Fibroblast of skin of right biceps (primary cell): Measurements from ENCODE around the gene RAB36.

Experiments
- DNase-seq: peaks from one replicate; pipeline ENCODE4 v3.0.0-alpha.2; 2013

RAB36 gene

DNA sequence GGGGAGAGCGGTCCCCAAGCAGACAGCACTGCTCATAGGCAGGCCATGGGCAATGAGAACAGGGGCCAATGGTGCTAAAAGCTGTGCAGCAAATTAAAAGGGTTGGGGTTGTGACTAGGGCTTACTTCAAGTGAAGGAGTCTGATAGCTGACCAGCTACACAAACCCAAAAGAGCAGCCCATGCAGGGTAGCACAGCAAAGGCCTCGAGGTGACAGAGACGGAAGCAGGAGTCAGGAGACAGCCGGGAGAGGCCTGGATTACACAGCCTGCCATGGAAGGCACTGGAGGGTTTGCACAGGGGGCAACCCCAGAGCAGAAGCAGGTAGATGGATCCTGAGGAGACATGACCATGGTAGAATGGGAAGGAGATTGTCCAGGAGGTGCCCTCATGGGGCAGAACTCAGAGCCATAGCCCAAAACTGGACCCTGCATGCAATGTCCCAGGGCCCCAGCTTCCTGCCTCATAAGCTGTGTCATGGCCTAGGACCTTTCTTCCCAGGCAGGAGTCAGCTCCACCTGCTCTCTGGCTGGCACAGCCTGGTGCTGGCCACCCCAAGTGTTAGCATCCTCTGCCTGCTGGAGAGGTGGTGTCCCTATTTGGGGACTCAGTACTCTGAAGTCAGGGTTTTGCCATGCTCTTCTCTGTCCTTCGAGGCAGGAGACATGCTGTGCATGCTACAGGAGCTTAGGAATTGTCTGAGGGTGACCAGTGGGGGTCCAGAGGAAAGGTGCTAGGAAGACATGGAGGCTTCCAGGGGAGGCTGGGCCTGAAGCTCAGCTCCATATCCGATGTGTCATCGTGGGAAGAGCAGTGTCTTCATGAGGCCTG lies 36.8 kb upstream of the RAB36 start:
- DNase-seq, result no peak

DNA sequence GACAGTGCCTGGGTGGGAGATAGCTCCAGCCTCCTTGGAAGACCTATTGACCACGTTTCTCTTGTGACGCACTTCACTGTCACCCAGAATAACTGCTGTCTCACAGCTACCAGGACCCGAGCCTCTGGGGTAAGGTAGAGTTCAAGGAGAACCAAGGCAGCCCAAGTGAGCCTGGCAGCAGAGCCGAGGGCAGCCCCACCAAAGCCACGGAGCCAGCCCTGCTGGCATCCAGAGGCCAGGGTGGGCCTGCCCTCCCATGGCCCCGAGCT lies 36.3 kb upstream of the RAB36 start:
- DNase-seq, result no peak

DNA sequence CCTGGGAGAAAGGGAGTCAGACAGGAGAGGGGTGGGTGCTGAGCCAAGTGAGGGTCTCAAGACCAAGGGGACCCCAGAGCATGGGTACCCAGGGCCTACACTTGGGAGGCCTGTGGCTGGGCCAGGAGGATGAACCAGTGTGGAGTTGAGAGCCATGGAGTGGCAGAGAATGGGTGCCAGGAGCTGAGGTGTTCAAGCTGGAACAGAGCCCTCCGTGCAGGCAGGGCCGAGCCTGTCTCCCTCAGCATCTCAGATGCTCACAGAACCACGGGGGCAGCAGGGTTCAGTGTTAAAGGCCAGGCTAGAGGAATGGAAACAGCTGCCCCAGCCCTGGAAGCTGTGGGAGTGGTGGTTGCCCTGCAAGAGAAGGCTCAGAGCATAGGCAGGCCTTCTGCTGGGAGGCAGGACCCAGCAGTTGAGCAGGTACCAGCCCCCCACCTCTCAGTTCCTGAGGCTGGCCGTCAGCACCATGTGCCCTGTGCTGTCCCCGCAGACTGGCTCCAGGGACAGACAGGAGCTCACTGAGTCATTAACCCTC lies 35.8 kb upstream of the RAB36 start:
- no peak for DNase-seq

DNA sequence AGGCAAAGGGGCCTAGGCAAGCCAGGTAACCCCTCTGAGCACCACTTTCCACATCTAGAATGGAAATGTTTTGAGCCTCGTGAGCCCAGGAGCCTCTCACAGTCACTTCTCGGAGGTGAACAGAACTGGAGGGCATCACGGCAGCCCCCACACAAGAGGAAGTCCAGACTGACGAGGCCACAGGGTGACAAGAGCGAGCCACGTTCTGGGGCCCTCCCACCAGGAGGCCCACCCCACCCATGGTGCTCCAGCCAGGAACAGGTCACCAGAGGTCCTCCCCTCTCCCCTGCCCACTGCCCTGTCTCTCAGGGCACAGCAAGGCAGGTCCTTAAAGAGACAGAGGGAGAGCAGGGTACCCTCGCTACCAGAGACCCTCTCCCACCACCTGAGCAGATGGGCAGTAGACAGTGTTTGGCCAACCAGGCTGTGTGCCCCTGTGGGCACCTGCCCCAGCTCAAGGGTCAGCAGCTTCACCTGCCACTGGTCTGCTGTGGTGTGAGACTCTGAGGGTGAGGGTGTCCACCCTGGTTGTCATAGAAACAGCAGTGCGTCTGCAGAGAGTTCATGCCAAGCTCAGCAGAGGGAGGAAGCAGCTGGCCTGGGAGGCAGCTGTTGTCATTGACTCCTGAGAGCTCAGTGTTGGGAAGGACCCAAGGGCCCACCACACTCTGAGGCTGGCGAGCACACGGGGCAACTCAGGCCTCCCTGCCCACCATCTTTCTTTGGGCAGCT lies 34.9 kb upstream of the RAB36 start:
- DNase-seq, result no peak

DNA sequence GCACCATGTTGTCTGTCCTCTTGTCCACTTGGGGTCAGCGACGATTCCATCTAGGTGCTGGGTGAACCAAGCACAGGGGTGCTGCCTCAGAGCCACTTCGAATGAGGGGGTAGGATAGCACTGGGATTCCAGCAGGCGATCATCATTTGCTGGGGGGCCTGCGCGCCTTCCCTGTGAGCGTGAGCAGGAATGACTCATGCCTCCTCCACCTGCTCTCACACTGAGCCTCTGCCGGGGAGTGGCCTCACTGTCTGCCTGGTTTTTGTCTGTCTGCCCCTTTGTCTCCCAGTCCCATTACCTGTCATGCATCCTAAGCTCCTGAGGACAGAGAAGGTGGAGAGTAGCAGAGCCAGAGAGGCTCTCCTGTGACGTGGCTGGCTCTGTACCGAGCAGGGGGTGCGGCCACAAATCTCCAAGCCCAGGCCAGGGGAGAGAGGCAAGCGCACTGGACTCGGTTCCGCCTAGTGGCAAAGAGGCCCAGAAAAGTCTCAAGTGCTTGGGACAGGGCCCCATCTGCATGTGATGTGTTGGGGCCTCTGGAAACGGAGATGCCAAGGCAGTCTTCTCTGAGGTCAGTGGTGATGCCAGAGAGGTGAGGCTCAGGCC lies 34.3 kb upstream of the RAB36 start:
- peak; percentile 4 for DNase-seq

DNA sequence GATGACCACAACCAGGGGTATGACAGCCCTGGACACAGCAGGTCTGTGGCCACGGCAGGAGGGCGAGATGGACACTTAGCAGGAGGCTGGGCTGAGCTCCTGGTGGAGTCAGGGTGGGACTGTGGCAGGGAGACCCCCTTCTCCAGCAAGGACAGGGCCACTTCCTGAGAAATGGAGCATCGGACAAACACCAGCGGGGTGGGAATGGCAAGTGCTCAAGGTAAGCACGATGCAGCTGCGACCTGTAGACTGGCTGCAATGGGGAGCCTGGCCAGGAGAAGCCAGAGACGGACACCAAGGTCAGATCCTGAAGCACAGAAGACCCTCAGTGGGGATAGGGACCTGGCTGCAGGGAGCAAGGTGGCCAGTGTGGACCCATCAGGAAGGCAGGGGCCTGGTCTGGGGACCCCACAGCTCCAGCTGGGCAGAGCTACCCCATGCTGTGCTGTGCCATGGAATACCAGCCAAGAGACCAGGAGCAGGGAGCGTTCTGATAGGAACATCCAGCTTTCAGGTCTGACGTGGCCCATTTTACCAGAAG lies 32.7 kb upstream of the RAB36 start:
- no peak for DNase-seq

DNA sequence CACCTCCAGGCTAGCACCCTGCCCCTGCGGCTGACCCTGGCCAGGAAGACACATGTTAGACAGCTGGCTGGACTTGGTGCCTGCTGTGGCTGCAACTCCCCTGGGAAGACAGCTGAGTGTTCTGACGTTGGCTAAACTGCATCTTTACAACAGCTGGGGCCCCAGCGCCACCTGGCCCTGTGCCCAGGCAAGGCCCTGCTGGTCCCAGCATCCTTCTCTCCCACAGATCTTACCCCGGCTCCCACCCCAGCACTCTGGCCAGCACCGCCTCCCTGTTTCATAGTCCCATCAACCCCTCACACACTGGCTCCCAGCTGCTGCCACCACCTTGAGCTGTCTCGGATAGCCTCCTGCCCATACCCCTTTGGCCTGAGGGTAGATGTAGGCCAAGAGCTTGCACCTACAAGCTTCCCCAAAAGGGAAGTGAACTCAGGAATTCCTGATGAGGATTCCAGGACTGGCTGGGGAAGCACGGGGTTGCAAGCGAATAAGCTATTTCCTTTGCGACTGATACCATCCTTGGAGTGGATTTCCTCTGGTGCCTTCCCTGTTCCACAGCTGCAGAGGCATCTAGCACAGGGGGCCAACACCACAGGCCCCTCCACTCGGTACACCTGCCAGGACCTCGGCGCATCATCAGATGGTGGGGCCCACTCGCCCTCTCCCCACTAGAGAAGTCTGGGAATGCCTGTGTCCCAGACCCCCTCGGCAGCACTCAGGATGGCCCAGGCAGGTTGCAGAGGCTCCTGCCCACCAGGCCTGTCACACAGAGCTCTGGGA lies 32.0 kb upstream of the RAB36 start:
- DNase-seq, result peak; percentile 27

DNA sequence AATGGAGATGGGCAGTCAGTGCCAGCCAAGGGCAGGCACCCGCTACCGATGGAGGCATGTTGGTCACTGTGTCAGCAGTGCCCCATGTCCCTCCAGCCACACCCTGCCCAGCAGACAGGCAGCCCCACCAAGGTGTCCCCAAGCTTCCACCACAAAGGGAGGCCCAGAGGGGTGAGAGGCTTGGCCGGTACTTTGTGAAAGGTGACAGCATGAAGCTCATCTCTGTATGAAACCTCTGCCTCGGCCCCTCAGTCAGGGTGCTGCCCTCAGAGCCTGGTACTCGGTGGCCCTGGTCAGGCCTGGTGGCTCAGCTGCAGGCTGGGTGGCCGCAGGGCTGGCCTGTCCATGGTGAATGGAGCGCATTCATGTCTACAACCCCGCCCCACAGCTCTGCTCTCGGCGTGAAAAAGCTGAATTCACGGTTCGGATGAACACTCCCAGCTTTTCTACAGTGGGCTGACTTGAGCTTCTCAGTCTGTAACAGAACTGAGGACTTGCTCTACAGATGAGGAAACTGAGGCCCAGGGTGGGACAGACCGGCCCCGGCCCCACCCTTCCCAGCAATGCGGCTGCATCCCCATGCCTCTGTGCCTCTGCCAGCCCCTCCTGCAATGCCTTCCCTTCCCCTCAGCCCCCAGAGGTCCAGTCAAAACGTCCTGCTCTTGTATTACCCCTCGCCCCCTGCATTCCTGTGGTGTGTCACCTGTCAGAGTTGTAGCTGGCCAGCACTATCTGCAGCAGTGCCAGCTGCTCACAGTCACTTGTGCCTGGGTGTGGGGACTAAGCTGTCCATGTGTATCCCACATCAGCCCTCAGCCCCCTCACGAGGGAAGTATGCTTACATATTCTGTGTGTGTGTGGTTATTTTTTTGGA lies 31.2 kb upstream of the RAB36 start:
- no peak for DNase-seq

DNA sequence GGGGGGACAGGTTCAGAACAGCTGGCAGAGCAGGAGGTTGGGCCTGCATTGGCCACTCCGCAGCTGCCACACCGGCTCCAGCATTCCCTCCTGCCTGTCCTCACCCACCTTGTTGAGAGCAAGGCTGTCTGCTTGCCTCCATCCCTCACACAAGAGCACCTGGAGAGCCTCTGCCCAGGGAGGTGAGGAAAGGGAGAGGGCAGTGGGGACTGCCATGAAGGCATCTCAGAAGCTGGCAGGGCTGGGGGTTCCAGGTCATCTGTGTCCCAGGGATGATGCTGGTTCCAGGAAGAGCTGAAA lies 30.6 kb upstream of the RAB36 start:
- no peak for DNase-seq

DNA sequence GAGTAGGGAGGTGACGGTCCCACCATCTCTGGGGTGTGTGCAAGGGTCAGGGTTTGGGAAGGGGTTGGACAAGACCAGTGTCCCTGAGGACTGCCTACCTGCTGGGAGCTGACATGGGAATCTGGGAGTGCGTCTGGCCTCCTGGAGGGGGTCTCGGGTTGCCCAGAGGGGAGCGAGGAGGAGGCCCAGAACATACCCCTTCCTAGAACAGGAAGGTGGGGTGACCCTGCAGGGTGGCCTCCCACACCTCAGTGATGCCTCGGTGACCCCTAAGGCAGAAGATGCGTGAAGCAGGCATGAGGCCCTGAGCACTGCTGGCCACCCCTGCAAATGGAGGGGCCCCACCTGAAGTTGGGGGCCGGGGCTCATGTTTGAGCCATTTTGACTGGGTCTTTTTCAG lies 29.9 kb upstream of the RAB36 start:
- no peak for DNase-seq

DNA sequence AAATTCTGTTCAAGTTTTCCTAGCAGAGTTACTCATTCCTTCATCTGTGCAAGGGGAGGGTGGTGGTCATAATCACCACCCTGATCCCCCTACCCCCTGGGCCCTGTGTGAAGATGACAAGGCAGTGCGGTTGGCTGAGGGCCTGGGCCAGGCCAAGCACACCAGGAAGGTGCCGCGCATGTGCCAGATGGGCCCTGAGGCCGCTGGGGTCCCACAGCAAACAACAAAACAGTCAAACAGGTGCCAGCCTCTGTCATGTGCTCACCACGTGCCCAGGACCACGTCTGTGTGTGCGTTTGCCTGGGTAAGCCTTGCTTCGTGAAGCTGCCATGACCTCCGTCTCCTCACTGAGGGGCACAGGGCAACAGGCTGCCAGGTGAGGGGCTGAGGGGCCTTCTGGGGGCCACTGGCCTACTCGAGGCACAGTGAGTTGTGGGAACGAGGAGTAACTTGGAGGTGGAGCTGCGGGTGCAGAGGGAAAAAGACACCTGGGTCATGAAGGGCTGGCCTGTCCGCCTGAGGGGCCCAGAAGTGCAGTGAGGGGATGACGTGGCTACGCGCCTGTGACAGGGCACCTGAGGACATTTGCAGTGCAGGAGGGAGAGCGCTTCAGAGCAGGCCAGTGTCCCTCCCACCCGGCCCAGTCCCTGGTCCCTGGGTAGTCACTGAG lies 29.3 kb upstream of the RAB36 start:
- no peak for DNase-seq

DNA sequence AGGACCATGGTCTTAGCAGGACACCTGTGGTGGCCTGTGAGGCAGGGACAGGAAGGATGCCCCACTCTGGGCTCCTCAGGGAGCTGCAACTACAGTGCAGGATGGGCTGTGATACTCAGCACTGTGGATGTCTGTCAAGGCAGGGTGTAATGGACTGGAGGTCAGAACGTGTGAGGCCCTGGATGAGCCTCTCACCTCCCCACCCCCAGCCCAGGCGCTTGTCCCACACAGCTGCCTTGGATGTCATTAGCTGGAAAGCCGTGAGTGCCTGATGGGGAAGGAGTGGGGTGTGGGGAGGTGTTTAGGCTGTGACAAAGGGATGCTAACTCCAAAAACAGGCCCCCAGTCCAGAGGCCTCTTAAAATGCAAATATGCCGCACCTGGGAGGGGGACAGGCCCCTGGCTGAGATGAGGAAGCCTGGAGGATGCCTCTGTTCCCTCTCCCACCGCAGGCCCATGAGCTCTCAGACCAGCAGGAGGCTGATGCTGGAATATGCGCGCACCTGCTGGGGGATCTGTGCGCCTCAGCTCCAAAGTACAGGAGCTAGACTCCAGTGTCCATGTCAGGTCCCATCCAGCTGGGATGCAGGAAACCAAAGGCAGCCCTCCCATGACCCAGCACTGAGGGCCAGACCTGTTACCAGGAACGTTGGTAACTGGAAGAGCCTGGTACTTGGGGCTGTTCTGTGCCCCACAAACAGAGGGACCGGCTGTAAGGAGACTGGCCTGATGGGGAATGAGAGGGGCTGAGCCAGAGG lies 28.6 kb upstream of the RAB36 start:
- DNase-seq, result no peak

DNA sequence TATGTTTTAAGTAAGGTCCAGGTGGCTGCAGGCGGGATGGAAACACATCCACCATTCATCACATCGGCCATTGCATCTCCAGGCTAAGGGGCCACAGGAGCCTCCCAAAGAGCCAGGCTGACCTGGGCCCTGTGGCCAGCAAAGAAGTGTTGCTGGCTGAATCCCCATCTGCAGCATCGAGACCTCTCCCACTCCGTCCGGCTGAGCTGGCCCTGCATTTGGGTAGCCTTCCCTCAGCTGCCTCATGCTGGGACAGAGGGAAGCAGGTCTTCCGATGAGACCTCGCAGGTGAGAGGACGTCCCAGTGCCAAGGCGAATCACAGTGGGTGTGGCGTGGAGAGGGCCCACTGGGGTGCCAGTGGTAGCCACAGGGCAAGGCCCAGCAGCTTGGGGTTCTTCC lies 28.0 kb upstream of the RAB36 start:
- no peak for DNase-seq

DNA sequence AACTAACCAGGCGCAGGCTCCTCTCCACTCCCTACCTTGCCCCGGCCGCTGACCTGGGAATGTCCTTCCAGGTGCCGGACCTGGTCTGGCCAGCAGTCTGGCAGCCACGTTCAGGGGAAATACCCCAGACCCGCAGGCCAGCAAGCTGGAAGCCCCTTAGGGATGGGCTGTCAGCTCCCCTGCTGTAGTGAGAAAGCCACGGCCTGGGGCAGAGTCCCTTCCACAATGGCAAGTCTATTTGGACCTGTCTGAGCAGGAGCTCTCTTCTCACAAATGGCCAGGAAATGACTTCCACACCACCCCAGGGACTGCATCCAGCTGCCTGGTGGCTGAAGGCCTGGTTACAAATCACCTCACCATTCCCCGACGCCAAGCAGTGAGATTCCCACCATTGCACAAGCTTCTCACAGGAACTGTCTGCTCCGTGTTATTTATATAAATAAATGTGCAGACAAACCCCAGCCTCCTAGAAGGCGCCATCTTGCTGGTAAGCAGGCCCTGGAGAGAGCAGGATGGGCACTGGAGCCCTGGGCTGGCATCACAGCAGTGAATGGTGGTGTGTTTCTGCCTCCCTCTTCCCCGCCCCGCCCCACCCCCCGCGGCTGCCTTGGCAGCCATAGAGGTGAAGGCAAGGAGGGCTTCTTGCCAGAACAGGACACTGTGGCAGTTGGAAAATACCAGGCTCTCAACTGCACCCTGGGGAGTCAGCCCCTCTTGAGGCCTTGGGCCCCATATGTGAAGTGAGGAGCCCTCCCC lies 27.2 kb upstream of the RAB36 start:
- DNase-seq, result no peak

DNA sequence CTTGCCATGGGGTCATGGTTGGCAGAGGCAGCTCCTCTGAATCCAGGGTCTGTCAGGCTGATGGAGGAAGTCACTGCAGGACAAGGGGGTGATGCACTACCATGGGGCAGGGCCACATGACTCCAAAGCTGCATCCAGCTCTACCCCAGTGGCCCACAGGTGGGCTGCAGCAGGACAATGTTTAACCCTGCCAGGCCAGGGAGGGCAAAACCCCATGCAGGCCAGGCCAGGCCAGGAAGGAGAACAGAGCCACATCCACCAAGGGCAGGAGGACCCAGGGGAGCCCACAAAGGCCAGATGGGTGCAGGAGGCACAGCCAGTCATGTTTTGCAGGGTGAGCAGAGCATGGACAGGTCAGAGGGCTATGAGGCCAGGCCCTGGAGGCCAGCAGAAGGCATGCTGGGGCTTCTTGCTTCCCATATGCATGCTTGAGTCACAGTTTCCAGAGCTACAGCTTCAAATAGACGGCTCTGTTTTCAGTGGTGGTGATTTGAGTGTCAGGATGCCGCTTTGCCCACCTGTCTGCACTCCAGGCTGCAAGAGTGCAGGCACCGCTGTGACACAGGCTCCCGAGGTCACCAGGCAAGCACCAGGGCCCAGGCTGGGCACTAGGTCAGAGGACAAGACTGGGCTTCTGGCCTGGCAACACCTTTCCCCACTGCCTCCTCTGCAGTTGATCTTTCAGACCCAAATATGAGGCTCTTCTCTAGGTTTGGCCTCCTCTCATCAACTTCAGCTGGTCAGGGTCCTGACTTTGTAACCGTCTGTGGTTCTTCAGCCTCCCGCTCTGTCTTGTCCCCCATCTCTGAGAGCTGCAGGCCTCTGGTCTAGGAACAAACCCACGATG lies 26.4 kb upstream of the RAB36 start:
- no peak for DNase-seq

DNA sequence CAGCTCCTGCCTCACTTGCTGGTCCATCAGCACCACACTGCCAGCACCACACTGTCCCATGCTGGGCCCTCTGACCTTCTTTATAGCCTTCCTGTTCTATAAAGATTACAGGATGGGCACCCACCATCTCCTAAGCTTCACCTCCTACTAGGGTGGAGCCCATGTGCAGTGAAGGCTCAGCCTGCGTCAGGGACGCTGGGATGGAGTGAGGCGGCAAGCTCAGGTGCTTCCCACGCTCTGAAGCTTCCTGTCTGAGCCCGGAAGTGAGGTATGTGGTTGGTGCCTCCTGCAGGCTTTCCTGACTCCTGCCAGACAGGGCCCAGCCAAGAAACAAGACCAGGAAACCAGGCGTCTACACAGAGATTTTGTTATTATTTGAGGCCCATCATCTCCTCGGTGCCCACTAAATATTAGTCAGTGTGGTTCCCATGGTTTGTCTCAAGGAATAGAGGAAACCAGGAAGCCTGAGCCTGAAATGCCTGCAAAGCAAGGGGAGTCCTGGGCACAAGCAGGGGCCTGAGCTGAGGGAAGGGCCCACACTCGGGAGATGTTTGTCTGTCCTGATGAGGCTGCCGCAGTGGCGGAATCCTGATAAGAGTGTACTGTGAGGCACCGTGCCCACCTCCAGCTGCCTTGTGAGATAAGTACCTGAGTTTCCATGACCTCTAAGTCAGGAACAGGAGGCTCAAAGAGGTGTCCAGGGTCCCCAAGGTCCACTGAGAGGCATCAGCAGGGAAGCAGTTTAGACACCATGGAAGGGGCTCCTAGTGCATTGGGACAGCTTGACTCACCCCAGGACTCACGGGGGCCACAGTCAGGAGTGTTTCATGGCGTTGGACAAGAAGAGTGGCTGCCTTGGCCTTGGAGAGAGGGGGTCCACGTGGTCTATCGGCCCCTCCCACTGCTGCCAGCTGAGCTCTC lies 25.5 kb upstream of the RAB36 start:
- no peak for DNase-seq

DNA sequence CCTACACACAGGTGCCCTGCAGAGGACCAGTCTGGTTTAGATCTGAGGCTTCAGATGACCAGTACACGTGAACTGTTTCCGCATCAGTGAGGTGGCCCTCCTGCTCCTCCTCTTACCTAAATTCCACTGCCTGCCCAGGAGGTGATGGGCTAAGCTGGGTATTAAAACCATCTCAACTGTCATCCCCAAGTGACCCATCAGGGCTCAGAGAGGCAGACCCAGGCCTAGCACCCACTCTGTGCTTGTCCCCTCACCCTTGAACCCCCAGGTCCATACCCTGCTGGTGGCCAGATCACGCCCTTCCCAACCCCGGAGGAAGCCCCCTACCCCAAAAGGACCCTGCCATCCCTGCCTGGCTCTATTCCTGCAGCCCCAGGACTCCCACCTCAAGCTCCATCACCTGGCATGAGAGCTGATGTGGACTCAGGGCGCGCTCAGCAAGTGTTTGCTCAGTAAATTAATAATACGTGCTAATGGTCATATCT lies 24.8 kb upstream of the RAB36 start:
- DNase-seq, result no peak

DNA sequence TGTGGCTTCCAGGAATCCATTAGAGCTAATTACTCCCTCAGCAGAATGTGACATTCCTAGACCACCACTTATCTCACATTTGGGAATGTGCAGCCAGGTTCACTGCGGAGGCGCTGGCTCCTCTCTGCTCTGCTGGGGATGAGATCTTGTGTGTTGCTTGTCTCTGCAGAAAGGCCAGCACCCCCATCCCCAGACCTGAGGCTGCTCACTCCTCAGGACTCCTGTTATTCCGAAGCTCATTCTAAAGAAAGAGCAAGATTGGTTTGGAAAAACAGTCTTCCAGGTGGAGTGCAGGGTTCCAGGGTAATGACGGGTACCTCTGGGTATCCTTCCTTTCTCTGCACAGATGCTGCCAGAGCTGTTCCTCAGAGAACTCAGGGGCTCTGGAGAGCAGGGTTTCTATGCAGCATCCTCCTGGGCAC lies 24.3 kb upstream of the RAB36 start:
- DNase-seq, result no peak
